ENCODE measurements around the gene ACKR2. TPM values are rescaled to one million over a fixed set of nuclear protein-coding genes. Genes with fewer than 3 reads are reported as not detected.

ACKR2 gene
- total and polyA plus RNA-seq, 2 donors (not counting 3 experiments of a cell fraction or from before 2014, with no cell fraction given), result 0.01 TPM; not detected in 1

DNA sequence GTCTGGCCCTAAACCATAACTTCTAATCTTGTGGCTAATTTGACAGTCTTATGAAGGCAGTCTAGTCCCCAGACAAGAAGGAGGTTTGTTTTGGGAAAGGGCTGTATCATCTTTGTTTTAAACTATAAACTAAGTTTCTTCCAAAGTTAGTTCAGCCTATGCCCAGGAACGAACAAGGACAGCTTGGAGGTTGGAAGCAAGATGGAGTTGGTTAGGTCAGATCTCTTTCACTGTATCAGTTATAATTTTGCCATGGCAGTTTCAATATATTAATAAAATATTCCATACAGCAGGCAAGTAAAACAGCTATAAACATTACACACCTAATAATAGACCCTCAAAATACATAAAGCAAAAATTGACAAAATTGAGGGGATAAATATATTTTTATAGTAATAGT, 83.6 kb downstream of the ACKR2 start:
- ChIA-PET CTCF (interaction anchor here (0.6 kb wide), 1 partner anchor 182 kb away, joined by 4 read pairs; no protein-coding TSS in a partner anchor), POLR2A (no interaction called here)
- Histone ChIP-seq H3K9me3 (replicated peaks; ENCODE audit: control insufficient read depth, insufficient read depth, low read length) (no peaks in the 10 kb centered on the region), H3K4me3 (replicated peaks in 1 of 3; ENCODE audit: insufficient read depth in 1 of 3, low read depth in 1 of 3, low read length in 3 of 3) (no peak overlapping the region), H3K4me1 (ENCODE audit: control insufficient read depth, extremely low read depth, insufficient read depth, low read length) (no peaks in the 10 kb centered on the region), H3K4me2 (ENCODE audit: insufficient read depth, low read length) (no peak overlapping the region), H3K9me1 (replicated peaks; ENCODE audit: control insufficient read depth, extremely low read depth, insufficient read depth, low read length) (no peaks in the 10 kb centered on the region), H2AFZ (ENCODE audit: low read depth, low read length) (no peak overlapping the region), H3K9ac (replicated peaks; ENCODE audit: extremely low read depth, insufficient read depth, low read length) (no peak overlapping the region), H4K20me1 (replicated peaks; ENCODE audit: control insufficient read depth, extremely low read depth, insufficient read depth, low read length) (no peaks in the 10 kb centered on the region), H3K27me3 (ENCODE audit: control insufficient read depth in 2 of 2, insufficient read depth in 2 of 2, low read length in 2 of 2) (peaks cover 0 to 4% of the 10 kb centered on the region in 2 experiments), H3K27ac (ENCODE audit: insufficient read depth, low read depth, low read length) (no peak overlapping the region), H3K79me2 (ENCODE audit: control insufficient read depth, insufficient read depth, low read length) (no peaks in the 10 kb centered on the region), H3K36me3 (ENCODE audit: control insufficient read depth in 2 of 2, extremely low read depth in 1 of 2, insufficient read depth in 2 of 2, low read length in 2 of 2) (no peaks in the 10 kb centered on the region)
- intact Hi-C loops (cut with micrococcal nuclease), result no loop called here
- BruUV-seq (replicated peaks), result no TSS peak
- no peak for DNase-seq (ENCODE audit: low read depth, low spot score)
- TF ChIP-seq GATA2 (IDR thresholded peaks at IDR 0.05; ENCODE audit: insufficient read depth, insufficient read length, low read depth, low read length) (no peak), MYC (IDR thresholded peaks at IDR 0.05; ENCODE audit: low read depth, low read length) (no peak), POLR2AphosphoS5 (IDR thresholded peaks at IDR 0.05; ENCODE audit: insufficient read depth, low read depth, low read length) (no peak), FOS (IDR thresholded peaks at IDR 0.05; ENCODE audit: borderline replicate concordance, insufficient read depth, low read length) (no peak), POLR2A (IDR thresholded peaks at IDR 0.05; ENCODE audit: low read depth, low read length) (no peak), EZH2 (IDR thresholded peaks at IDR 0.05; ENCODE audit: borderline replicate concordance, low read depth, low read length, severe bottlenecking) (no peak), MAX (IDR thresholded peaks at IDR 0.05; ENCODE audit: insufficient read depth, insufficient read length) (no peak), JUN (IDR thresholded peaks at IDR 0.05; ENCODE audit: borderline replicate concordance, insufficient read depth, insufficient read length, low read depth) (no peak)
- TF ChIP-seq, protein P1, sequence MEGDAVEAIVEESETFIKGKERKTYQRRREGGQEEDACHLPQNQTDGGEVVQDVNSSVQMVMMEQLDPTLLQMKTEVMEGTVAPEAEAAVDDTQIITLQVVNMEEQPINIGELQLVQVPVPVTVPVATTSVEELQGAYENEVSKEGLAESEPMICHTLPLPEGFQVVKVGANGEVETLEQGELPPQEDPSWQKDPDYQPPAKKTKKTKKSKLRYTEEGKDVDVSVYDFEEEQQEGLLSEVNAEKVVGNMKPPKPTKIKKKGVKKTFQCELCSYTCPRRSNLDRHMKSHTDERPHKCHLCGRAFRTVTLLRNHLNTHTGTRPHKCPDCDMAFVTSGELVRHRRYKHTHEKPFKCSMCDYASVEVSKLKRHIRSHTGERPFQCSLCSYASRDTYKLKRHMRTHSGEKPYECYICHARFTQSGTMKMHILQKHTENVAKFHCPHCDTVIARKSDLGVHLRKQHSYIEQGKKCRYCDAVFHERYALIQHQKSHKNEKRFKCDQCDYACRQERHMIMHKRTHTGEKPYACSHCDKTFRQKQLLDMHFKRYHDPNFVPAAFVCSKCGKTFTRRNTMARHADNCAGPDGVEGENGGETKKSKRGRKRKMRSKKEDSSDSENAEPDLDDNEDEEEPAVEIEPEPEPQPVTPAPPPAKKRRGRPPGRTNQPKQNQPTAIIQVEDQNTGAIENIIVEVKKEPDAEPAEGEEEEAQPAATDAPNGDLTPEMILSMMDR (IDR thresholded peaks at IDR 0.05; ENCODE audit: extremely low read depth in 1 of 2, insufficient read depth in 1 of 2, low read depth in 1 of 2, low read length in 2 of 2), result no peak
- no peak for FAIRE-seq
- dilution Hi-C loops (cut with MboI; ENCODE audit: extremely low pct_ligation_motif_present, low sequenced_read_pairs), result no loop called here

All from endothelial cell of umbilical vein (primary cell).